HG03045 (cell line): ENCODE data around the gene FHL2.
A peak's percentile ranks its signal among the peaks of the same experiment; 100 is the strongest.
"Not testable (repeated sequence)": the region's sequence is repeated elsewhere in the genome, so short reads cannot be mapped to it uniquely, and the experiment has no call there.

Experiments
- ATAC-seq: cut with Tn5 transposase; IDR thresholded peaks from one replicate; pipeline ENCODE4 v1.9.1; 2021; ENCODE audit warnings: mild to moderate bottlenecking, moderate library complexity; ENCODE audit not compliant: unreplicated experiment

FHL2 gene

GRCh38 chr2:105398336-105399206, at the start of gene FHL2:
Gene FHL2, minus strand, starts transcription at chr2:105399051. Its CDS starts 12,535 bp downstream, at chr2:105386516.
- peak; percentile 97 for ATAC-seq

GRCh38 chr2:105447476-105447875, 48.6 kb upstream of the FHL2 start:
- ATAC-seq: no peak

- no peak for ATAC-seq
These were observed 47.6 kb upstream of the FHL2 start for GRCh38 chr2:105446501-105446900.

GRCh38 chr2:105445976-105446375, 47.1 kb upstream of the FHL2 start:
- no peak for ATAC-seq

GRCh38 chr2:105445498-105445897, 46.6 kb upstream of the FHL2 start:
- ATAC-seq: no peak

GRCh38 chr2:105443617-105444598, 45.1 kb upstream of the FHL2 start:
- no peak for ATAC-seq

GRCh38 chr2:105442721-105443120, 43.9 kb upstream of the FHL2 start:
- no peak for ATAC-seq

- ATAC-seq: no peak
These were observed 43.2 kb upstream of the FHL2 start for GRCh38 chr2:105442056-105442455.

GRCh38 chr2:105439141-105439540, 40.3 kb upstream of the FHL2 start:
- ATAC-seq: no peak

GRCh38 chr2:105438104-105438929, 39.5 kb upstream of the FHL2 start:
- ATAC-seq: no peak

- no peak for ATAC-seq
These were observed 38.9 kb upstream of the FHL2 start for GRCh38 chr2:105437708-105438103.

- ATAC-seq: no peak
These were observed 33.9 kb upstream of the FHL2 start for GRCh38 chr2:105432749-105433148.

- no peak for ATAC-seq
These were observed 33.2 kb upstream of the FHL2 start for GRCh38 chr2:105432044-105432399.

- no peak for ATAC-seq
These were observed 32.7 kb upstream of the FHL2 start for GRCh38 chr2:105431367-105432043.

- no peak for ATAC-seq
These were observed 29.7 kb upstream of the FHL2 start for GRCh38 chr2:105428387-105429018.

GRCh38 chr2:105427485-105427884, 28.6 kb upstream of the FHL2 start:
- ATAC-seq: no peak

GRCh38 chr2:105426626-105427292, 27.9 kb upstream of the FHL2 start:
- no peak for ATAC-seq

GRCh38 chr2:105425936-105426625, 27.2 kb upstream of the FHL2 start:
- no peak for ATAC-seq

GRCh38 chr2:105424836-105425235, 26.0 kb upstream of the FHL2 start:
- not testable (repeated sequence) for ATAC-seq
